GM13977 (cell line): Measurements from ENCODE around the gene TIGD6.
"Not testable (repeated sequence)": the region's sequence is repeated elsewhere in the genome, so short reads cannot be mapped to it uniquely, and the experiment has no call there.

Experiments
- DNase-seq: peaks from one replicate; pipeline ENCODE4 v3.0.0; 2012; ENCODE audit warnings: low spot score
- in situ Hi-C: fragments of 300-500 bp; cut with MboI; formaldehyde crosslinking; loops from one replicate; pipeline ENCODE4 v1.12.0; 2022; ENCODE audit warnings: low sequenced_read_pairs, low pct_unique_long_range_greater_than_20kb, mixed read lengths, inconsistent platforms; ENCODE audit not compliant: unreplicated experiment
- TF ChIP-seq, protein P1 (sequence below): IDR thresholded peaks from 2 replicates; pipeline ENCODE4 v1.5.1; 2012; ENCODE audit warnings: mild to moderate bottlenecking, control low read depth; ENCODE audit not compliant: insufficient read depth; ENCODE audit errors: extremely low read depth, missing control alignments

The TIGD6 gene

DNA sequence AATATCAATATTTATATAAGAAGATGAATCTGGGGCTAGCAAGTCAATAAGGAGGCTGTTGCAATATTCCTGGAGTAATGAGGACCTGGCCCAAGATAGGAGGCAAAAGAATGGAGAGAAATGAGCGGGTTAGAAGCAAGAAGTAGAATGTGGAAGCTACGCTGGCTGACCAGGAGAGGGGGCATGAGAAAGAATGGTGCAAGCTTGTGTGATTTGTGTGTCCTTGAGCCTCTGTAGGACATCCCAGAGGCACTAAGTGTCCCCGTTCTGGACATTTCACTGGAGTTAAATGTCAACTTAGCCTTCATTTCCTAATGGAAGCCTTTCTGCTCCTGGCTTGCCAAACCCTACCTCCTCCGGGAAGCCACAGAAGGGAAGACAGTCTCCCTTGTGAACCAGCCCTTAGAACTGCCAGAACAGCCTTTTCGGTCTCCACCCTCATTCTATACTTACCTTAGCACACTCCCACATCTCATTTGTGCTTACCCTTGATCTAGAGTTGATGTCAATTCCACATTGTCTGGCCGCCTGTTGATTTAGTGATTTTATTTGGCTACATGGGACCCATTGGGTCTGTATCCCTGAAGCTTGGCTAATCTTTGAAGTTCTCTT lies 49.2 kb downstream of the TIGD6 start:
- TF ChIP-seq, protein P1, sequence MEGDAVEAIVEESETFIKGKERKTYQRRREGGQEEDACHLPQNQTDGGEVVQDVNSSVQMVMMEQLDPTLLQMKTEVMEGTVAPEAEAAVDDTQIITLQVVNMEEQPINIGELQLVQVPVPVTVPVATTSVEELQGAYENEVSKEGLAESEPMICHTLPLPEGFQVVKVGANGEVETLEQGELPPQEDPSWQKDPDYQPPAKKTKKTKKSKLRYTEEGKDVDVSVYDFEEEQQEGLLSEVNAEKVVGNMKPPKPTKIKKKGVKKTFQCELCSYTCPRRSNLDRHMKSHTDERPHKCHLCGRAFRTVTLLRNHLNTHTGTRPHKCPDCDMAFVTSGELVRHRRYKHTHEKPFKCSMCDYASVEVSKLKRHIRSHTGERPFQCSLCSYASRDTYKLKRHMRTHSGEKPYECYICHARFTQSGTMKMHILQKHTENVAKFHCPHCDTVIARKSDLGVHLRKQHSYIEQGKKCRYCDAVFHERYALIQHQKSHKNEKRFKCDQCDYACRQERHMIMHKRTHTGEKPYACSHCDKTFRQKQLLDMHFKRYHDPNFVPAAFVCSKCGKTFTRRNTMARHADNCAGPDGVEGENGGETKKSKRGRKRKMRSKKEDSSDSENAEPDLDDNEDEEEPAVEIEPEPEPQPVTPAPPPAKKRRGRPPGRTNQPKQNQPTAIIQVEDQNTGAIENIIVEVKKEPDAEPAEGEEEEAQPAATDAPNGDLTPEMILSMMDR, result no peak
- no peak for DNase-seq
- in situ Hi-C loops, result no loop called here

DNA sequence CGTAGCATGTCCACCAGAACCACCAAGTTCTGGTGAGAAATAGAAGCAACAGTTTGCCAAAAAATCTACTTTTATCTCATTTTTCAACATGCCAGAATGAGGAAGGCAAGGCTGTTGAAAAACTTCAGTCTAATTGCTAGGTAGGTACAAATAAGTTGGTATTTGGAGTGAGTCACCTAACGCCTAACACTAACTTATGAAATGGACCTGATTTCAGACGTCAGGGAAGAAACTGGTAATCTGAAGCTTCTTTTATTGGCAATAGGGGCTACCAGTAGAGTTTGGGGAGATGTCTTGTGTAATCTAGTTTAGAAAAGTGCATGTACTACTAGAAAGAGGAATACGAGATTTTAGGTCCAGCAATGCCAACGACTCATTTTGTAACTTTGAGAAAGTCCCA lies 51.5 kb downstream of the TIGD6 start:
- no peak for DNase-seq
- in situ Hi-C loops, result no loop called here
- TF ChIP-seq, protein P1, result no peak

DNA sequence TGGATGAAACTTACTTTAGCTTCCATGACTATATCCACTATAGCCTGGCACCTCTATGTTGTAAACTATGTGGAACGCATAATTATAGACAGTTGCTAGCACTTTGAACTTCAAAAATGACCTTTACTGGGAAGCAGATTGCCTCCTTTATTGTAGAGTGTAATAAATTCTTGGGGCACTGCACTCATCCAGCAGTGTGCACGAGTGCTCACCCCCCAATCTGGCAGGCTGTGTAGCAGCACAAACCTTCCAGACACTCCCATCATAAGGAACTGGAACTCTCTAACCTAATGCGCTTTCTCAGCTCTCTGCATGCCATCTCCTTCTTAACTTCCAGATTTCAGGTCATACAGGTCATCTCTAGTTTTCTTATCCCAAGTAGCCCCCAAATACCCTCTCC lies 54.3 kb downstream of the TIGD6 start:
- no peak for DNase-seq
- TF ChIP-seq, protein P1, result no peak
- in situ Hi-C loops, result no loop called here

DNA sequence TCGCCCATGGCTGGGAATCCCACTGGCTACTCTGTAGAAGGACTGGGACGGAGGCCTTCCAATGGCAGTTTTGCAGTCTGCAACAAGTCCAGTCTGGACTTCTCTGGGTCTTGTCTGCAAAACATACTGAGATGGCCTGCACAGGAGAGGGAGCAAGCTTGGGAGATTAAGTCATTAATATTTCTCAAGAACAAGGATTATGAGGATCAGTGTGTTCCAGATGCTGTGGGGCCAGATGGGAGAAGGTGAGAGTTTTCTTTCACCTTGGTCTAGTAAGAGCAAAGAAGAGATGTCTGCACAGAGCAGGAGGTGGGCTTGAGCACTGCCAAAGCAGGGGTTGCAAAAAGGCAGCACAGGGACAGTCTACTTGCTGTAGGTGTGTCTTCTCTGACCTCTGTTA lies 55.8 kb downstream of the TIGD6 start, which contains the start of gene PDE6A:
PDE6A (minus strand) TSS at position 128 of the 400 bp plus-strand sequence; CDS start at position 8, 120 bp downstream.
- DNase-seq, result no peak
- TF ChIP-seq, protein P1, result no peak
- in situ Hi-C loops, result no loop called here

DNA sequence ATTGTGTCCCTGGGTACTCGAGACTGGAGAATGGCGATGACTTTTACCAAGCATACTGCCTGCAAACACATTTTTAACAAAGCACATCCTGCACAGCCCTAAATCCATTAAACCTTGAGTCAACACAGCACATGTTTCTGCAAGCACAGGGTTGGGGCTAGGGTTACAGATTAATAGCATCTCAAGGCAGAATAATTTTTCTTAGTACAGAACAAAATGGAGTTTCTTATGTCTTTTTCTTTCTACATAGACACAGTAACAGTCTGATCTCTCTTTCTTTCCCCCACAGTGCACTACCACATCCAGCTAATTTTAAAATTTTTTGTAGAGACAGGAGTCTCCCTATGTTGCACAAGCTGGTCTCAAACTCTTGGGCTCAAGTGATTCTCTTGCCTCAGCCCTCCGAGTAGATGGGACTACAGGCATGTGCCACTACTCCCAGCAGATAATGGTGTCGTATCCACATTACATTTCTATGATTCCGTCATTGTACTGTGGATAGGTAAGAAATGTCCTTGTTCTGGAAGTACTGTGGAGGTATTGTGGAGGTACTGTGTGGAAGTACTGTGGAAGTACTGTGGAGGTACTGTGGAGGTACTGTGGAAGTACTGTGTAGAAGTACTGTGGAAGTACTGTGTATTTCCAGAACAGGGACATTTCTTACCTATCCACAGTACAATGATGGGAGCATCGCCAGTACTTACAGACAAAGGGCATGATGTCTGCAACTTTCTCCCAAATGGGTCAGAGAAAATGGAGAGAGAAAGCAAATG lies 57.1 kb downstream of the TIGD6 start:
- DNase-seq, in situ Hi-C loops: not testable (repeated sequence)
